Caco-2 (cell line): ENCODE measurements around the gene NF2. TPM values are rescaled to one million over a fixed set of nuclear protein-coding genes. Genes with fewer than 3 reads are reported as not detected.

Experiments used
- BruUV-seq: library from RNA; stranded (reverse); fragments of 400-500 nt; replicated peaks from 2 replicates; lab custom pipeline; 2021; lab: Mats Ljungman, UMichigan
- CTCF ChIA-PET: fragments of 300-600 bp; sonication (Branson Sonifier 250); formaldehyde crosslinking; loops from one replicate; lab custom pipeline; 2022; ENCODE audit warnings: antibody characterized with exemption; lab: Charles Lee
- POLR2A ChIA-PET: fragments of 300-600 bp; sonication (Branson Sonifier 250); formaldehyde crosslinking; loops from one replicate; lab custom pipeline; 2022; ENCODE audit warnings: antibody characterized with exemption; lab: Charles Lee
- DNase-seq, 2 experiments: peaks; one replicate each; pipeline versions ENCODE4 v3.0.0 to v3.0.0-alpha.2; 2020 to 2022
- H3K27me3 ChIP-seq: replicated peaks from 2 replicates; pipeline ENCODE4 v1.6.0; 2011; ENCODE audit warnings: low read length; ENCODE audit not compliant: control insufficient read depth, insufficient read depth
- H3K36me3 ChIP-seq: 2 replicates; pipeline ENCODE4 v1.5.1; 2011; ENCODE audit warnings: low read length; ENCODE audit not compliant: control insufficient read depth, insufficient read depth
- H3K4me1 ChIP-seq: fragments of 250-450 bp; sonication (Bioruptor Pico); 2 replicates; pipeline ENCODE4 v1.5.1; 2020; ENCODE audit warnings: mild to moderate bottlenecking
- H3K4me3 ChIP-seq: 2 replicates; pipeline ENCODE4 v1.5.1; 2011; ENCODE audit warnings: low read depth, mild to moderate bottlenecking, control low read depth, low read length
- H3K9me3 ChIP-seq: fragments of 250-450 bp; sonication (Bioruptor Pico); 2 replicates; pipeline ENCODE4 v1.5.1; 2020; ENCODE audit warnings: mild to moderate bottlenecking, moderate library complexity
- H3K27ac Mint-ChIP-seq: one replicate; pipeline ENCODE4 v1.8.0; 2022; ENCODE audit warnings: mixed read lengths; ENCODE audit not compliant: unreplicated experiment
- H3K27me3 Mint-ChIP-seq: one replicate; pipeline ENCODE4 v1.8.0; 2022; ENCODE audit warnings: mixed read lengths; ENCODE audit not compliant: insufficient read depth, unreplicated experiment
- H3K36me3 Mint-ChIP-seq: one replicate; pipeline ENCODE4 v1.8.0; 2022; ENCODE audit warnings: mild to moderate bottlenecking, mixed read lengths; ENCODE audit not compliant: insufficient read depth, unreplicated experiment
- H3K4me1 Mint-ChIP-seq: one replicate; pipeline ENCODE4 v1.8.0; 2022; ENCODE audit warnings: low read depth, mixed read lengths; ENCODE audit not compliant: unreplicated experiment
- H3K4me3 Mint-ChIP-seq: one replicate; pipeline ENCODE4 v1.8.0; 2022; ENCODE audit warnings: mild to moderate bottlenecking, moderate library complexity, mixed read lengths; ENCODE audit not compliant: unreplicated experiment
- H3K9me3 Mint-ChIP-seq: one replicate; pipeline ENCODE4 v1.8.0; 2022; ENCODE audit warnings: mixed read lengths; ENCODE audit not compliant: unreplicated experiment
- CTCF ChIP-seq, 2 experiments: fragments of 200-600 bp in 1 of 2; IDR thresholded peaks; 1 replicate in 1 of 2; 2 replicates in 1 of 2; pipeline versions ENCODE4 v1.5.1 to v1.8.0; 2011 to 2022; ENCODE audit warnings: antibody characterized with exemption in 1 of 2, control low read depth in 1 of 2, inconsistent platforms in 1 of 2, low read depth in 1 of 2, low read length in 1 of 2, mild to moderate bottlenecking in 1 of 2, moderate library complexity in 1 of 2; ENCODE audit not compliant: insufficient read depth in 1 of 2, severe bottlenecking in 1 of 2, unreplicated experiment in 1 of 2
- intact Hi-C: fragments of 100-400 bp; cut with micrococcal nuclease; formaldehyde crosslinking; loops from one replicate; pipeline ENCODE4 v1.10.0; 2022; ENCODE audit not compliant: unreplicated experiment
- total RNA-seq: library from RNA; stranded (reverse); gene quantifications from 2 replicates; pipeline ENCODE4 v1.2.3, GENCODE V29; 2022

Gene NF2
- total RNA-seq, 1 experiment from 2014 or later = 53.2 TPM

DNA sequence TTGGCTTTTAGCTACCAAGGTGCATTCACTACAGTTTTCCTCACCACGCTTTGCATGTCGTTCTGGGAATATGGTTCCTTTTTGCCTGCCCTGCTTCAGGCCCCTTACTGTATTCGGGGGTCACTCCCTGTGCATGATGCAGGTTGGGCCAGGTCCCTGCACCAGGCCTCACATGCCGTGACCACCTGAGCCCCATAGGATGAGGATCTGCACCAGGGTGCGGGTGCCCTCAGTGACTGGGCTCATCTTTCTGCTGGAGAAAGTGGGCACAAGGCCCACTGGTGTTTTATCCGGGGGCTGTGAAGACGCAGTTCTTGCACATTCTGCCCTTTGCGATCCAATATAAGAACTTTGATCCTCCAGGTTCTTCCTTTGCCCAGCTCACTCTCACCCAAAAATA is 70.7 kb downstream of the NF2 start:
- no peak for DNase-seq
- no peaks in the 10 kb centered on the region for H3K27me3 ChIP-seq
- intact Hi-C loops = no loop called here
- H3K9me3 Mint-ChIP-seq = no peaks in the 10 kb centered on the region
- no peaks in the 10 kb centered on the region for H3K4me1 ChIP-seq
- no TSS peak for BruUV-seq
- H3K27ac Mint-ChIP-seq = no peak overlapping the region
- no peaks in the 10 kb centered on the region for H3K9me3 ChIP-seq
- H3K4me3 Mint-ChIP-seq = no peak overlapping the region
- ChIA-PET POLR2A (no interaction called here), CTCF (interaction anchor here (0.5 kb wide), 1 partner anchor 179 kb away, joined by 3 read pairs; no protein-coding TSS in a partner anchor)
- H3K27me3 Mint-ChIP-seq = no peaks in the 10 kb centered on the region
- H3K4me3 ChIP-seq = no peak overlapping the region
- H3K36me3 Mint-ChIP-seq = peaks cover 36% of the 10 kb centered on the region
- peaks cover 3% of the 10 kb centered on the region; the same call in 1 of the 2 replicates for H3K36me3 ChIP-seq
- no peak for TF ChIP-seq CTCF (IDR thresholded peaks at IDR 0.05; ENCODE audit: insufficient read depth in 1 of 2, low read depth in 1 of 2, low read length in 1 of 2, severe bottlenecking in 1 of 2, unreplicated experiment in 1 of 2)
- H3K4me1 Mint-ChIP-seq = no peaks in the 10 kb centered on the region

DNA sequence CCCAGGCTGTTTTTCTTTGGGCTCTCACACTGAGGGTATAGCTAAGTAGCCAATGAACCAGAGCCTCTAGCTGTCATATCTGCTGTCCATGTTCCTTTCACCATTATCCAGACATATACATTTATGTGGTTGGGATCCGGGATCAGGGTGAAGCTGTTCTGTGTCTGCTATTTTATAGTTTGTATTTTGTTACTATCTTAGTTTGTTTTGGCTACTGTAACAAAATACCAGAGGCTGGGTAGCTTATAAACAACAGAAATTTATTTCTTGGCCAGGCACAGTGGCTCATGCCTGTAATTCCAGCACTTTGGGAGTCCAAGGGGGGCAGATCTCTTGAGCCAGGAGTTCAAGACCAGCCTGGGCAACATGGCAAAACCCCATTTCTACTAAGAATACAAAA is 75.9 kb downstream of the NF2 start:
- no peaks in the 10 kb centered on the region for H3K9me3 Mint-ChIP-seq
- POLR2A ChIA-PET = no interaction called here
- peaks cover 3% of the 10 kb centered on the region for H3K36me3 ChIP-seq
- intact Hi-C loops = no loop called here
- H3K27ac Mint-ChIP-seq = no peak overlapping the region
- DNase-seq = no peak
- H3K4me3 ChIP-seq = no peak overlapping the region
- no peaks in the 10 kb centered on the region for H3K27me3 ChIP-seq
- no peaks in the 10 kb centered on the region for H3K9me3 ChIP-seq
- H3K4me1 ChIP-seq = no peaks in the 10 kb centered on the region
- CTCF ChIA-PET = interaction anchor here (1.1 kb wide), 1 partner anchor 10 kb away, joined by 6 read pairs; no protein-coding TSS in a partner anchor
- no peak overlapping the region for H3K4me3 Mint-ChIP-seq
- no peak for TF ChIP-seq CTCF (IDR thresholded peaks at IDR 0.05; ENCODE audit: insufficient read depth in 1 of 2, low read depth in 1 of 2, low read length in 1 of 2, severe bottlenecking in 1 of 2, unreplicated experiment in 1 of 2)
- H3K27me3 Mint-ChIP-seq = no peaks in the 10 kb centered on the region
- no peaks in the 10 kb centered on the region for H3K4me1 Mint-ChIP-seq
- no TSS peak for BruUV-seq
- peaks cover 48% of the 10 kb centered on the region for H3K36me3 Mint-ChIP-seq

GRCh38 chr22:29683536-29683935 is 80.1 kb downstream of the NF2 start:
- CTCF ChIA-PET = interaction anchor here (0.5 to 1.3 kb wide), 2 partner anchors 14 to 405 kb away, joined by 3 read pairs; no protein-coding TSS in a partner anchor
- no peaks in the 10 kb centered on the region; the same call in 1 of the 2 replicates for H3K36me3 ChIP-seq
- Mint-ChIP-seq H3K4me3 (no peak overlapping the region), H3K27me3 (no peaks in the 10 kb centered on the region), H3K27ac (no peak overlapping the region), H3K36me3 (peaks cover 22% of the 10 kb centered on the region), H3K4me1 (no peaks in the 10 kb centered on the region), H3K9me3 (no peaks in the 10 kb centered on the region)
- no peak for DNase-seq
- POLR2A ChIA-PET = no interaction called here
- no TSS peak for BruUV-seq
- H3K4me1 ChIP-seq = no peaks in the 10 kb centered on the region
- no peaks in the 10 kb centered on the region for H3K9me3 ChIP-seq
- no peaks in the 10 kb centered on the region for H3K27me3 ChIP-seq
- H3K4me3 ChIP-seq = no peak overlapping the region
- TF ChIP-seq CTCF (IDR thresholded peaks at IDR 0.05; ENCODE audit: insufficient read depth in 1 of 2, low read depth in 1 of 2, low read length in 1 of 2, severe bottlenecking in 1 of 2, unreplicated experiment in 1 of 2) = no peak
- intact Hi-C loops = no loop called here
